ENCODE measurements around the gene PARM1. TPM values are rescaled to one million over a fixed set of nuclear protein-coding genes. Genes with fewer than 3 reads are reported as not detected.

The PARM1 gene
- total RNA-seq, 1 donor from 2014 or later, result 1.6 TPM

DNA sequence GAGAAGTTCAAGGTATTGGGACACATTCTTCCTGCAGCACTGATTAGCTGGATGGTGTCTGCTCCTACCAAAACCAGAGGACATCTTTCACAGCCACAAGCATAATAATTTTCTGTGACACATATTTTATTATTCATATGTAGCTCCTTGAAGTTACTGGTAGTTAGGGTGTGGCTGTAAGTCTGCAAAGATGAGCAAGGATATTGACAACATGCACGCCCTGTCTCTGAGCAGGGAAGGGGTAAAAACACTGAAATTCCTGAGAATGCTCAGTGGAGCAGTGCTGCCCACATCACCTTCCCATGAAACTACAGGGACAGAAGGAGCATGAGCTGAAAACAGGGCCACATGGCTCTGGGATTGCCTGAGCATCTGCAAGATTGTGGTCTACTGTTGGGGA is 38.9 kb downstream of the PARM1 start:
- no peaks in the 10 kb centered on the region for H3K9me3 ChIP-seq (ENCODE audit: low read depth)

DNA sequence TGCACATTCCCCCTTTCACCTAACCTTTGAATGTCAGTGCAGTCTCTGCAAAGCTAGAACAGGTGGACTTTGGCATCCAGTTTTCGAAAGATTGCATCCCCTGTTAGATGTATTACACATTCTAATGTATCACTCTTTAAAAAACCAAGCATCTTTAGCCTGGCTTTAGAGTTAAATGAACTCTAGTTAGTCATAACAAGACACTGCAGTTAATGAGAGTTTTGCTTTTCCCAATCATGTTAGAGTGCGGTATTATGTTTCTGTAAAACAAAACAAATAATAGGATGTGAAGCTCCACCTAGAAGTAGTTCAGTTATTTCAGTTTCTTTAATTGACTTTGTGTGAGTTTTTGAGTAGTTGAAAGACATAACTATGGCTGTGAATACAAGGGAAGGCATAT is 42.2 kb downstream of the PARM1 start:
- Histone ChIP-seq H3K4me3 (no peak overlapping the region), H3F3A (ENCODE audit: low read depth) (no peaks in the 10 kb centered on the region), H3K27ac (no peak overlapping the region), H3K9ac (no peak overlapping the region), H3K4me1 (no peaks in the 10 kb centered on the region), H4K20me1 (ENCODE audit: low read depth) (no peaks in the 10 kb centered on the region), H3K79me2 (ENCODE audit: low read depth) (no peaks in the 10 kb centered on the region), H3K36me3 (no peaks in the 10 kb centered on the region), H3K4me2 (no peak overlapping the region), H2AFZ (replicated peaks) (no peak overlapping the region), H3K27me3 (no peaks in the 10 kb centered on the region), H3K9me3 (ENCODE audit: low read depth) (peaks cover 4% of the 10 kb centered on the region)
- no peak for DNase-seq (ENCODE audit: low spot score)
- Mint-ChIP-seq H3K4me3 (no peak overlapping the region), H3K27me3 (ENCODE audit: insufficient read depth, low read depth) (peaks cover 2% of the 10 kb centered on the region), H3K36me3 (peaks cover 34% of the 10 kb centered on the region), H3K9me3 (peaks cover 38% of the 10 kb centered on the region), H3K27ac (no peak overlapping the region), H3K4me1 (no peaks in the 10 kb centered on the region)
- TF ChIP-seq EZH2 (IDR thresholded peaks at IDR 0.05), result no peak
- TF ChIP-seq, protein P1, sequence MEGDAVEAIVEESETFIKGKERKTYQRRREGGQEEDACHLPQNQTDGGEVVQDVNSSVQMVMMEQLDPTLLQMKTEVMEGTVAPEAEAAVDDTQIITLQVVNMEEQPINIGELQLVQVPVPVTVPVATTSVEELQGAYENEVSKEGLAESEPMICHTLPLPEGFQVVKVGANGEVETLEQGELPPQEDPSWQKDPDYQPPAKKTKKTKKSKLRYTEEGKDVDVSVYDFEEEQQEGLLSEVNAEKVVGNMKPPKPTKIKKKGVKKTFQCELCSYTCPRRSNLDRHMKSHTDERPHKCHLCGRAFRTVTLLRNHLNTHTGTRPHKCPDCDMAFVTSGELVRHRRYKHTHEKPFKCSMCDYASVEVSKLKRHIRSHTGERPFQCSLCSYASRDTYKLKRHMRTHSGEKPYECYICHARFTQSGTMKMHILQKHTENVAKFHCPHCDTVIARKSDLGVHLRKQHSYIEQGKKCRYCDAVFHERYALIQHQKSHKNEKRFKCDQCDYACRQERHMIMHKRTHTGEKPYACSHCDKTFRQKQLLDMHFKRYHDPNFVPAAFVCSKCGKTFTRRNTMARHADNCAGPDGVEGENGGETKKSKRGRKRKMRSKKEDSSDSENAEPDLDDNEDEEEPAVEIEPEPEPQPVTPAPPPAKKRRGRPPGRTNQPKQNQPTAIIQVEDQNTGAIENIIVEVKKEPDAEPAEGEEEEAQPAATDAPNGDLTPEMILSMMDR (IDR thresholded peaks at IDR 0.05), result no peak
- TF ChIP-seq EZH2phosphoT487 (IDR thresholded peaks at IDR 0.05), result no peak

More for the DNA sequence above, 38.9 kb downstream of the PARM1 start:
- Histone ChIP-seq H3K4me1 (no peaks in the 10 kb centered on the region), H3K27ac (no peak overlapping the region), H3K4me3 (no peak overlapping the region), H3K36me3 (no peaks in the 10 kb centered on the region), H3K9ac (no peak overlapping the region), H3K27me3 (no peaks in the 10 kb centered on the region), H2AFZ (replicated peaks) (no peak overlapping the region), H3K4me2 (no peak overlapping the region), H4K20me1 (ENCODE audit: low read depth) (no peaks in the 10 kb centered on the region), H3F3A (ENCODE audit: low read depth) (no peaks in the 10 kb centered on the region), H3K79me2 (ENCODE audit: low read depth) (no peaks in the 10 kb centered on the region)
- TF ChIP-seq, protein P1 (IDR thresholded peaks at IDR 0.05), result no peak
- TF ChIP-seq EZH2 (IDR thresholded peaks at IDR 0.05) (no peak), EZH2phosphoT487 (IDR thresholded peaks at IDR 0.05) (no peak)
- Mint-ChIP-seq H3K27ac (no peak overlapping the region), H3K4me3 (no peak overlapping the region), H3K27me3 (ENCODE audit: insufficient read depth, low read depth) (no peaks in the 10 kb centered on the region), H3K9me3 (peaks cover 8% of the 10 kb centered on the region), H3K36me3 (peaks cover 25% of the 10 kb centered on the region), H3K4me1 (no peaks in the 10 kb centered on the region)
- DNase-seq (ENCODE audit: low spot score), result no peak

DNA sequence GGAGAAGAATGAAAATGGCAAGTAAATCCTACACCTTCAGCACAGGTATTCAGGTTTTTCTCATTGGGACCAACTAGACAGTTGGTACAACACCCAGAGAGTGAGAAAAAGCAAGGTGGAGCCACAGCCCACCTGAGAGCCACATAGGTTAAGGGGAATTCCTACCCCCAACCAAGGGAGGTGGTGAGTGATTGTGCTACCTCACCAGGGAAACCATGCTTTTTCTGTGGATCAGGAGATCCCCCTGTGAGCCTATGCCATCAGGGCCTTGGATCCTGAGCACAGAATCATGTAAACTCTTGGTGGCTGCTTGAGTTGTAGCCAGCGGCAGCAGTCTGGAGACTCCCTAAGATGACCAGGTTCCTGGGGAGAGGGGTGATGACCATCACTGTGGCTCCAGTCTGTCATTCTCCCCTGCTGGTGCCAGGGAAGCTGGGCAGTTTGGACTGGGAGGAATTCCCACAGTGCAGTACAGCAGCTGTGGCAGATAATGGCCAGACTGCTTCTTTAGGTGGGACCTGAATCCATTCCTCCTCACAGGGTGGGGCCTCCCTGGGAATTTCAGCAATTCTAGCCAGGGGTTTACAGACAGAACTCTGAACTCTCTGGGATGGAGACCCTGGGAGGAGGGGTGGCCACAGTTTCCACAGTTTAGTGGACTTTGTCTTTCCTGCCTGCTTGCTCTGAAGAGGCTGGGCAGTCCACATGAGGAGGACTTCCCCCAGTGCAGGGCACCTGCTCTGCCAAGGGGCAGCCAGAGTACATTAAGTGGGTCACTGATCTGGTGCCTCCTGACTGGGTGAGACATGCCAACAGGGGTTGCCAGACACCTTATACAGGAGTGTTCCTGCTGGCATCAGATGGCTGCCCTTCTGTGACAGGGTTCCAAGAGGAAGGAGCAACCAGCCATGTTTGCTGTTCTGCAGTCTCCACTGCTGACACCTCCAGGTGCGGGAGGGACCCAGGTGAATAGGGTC is 43.2 kb downstream of the PARM1 start:
- Mint-ChIP-seq H3K27ac (no peak overlapping the region), H3K27me3 (ENCODE audit: insufficient read depth, low read depth) (peaks cover 2% of the 10 kb centered on the region)

More for the DNA sequence above, 43.2 kb downstream of the PARM1 start:
- no peaks in the 10 kb centered on the region for H3F3A ChIP-seq (ENCODE audit: low read depth)
- Mint-ChIP-seq H3K9me3 (peaks cover 43% of the 10 kb centered on the region), H3K36me3 (peaks cover 33% of the 10 kb centered on the region), H3K4me3 (no peak overlapping the region), H3K4me1 (no peaks in the 10 kb centered on the region)
- H3K36me3 ChIP-seq, result no peaks in the 10 kb centered on the region
- H3K27me3 ChIP-seq, result no peaks in the 10 kb centered on the region
- no peak for DNase-seq (ENCODE audit: low spot score)
- TF ChIP-seq EZH2phosphoT487 (IDR thresholded peaks at IDR 0.05), result no peak
- TF ChIP-seq, protein P1 (IDR thresholded peaks at IDR 0.05), result no peak
- TF ChIP-seq EZH2 (IDR thresholded peaks at IDR 0.05), result no peak
- H3K9me3 ChIP-seq (ENCODE audit: low read depth), result peaks cover 4% of the 10 kb centered on the region
- no peak overlapping the region for H3K4me2 ChIP-seq
- H3K79me2 ChIP-seq (ENCODE audit: low read depth), result no peaks in the 10 kb centered on the region
- no peaks in the 10 kb centered on the region for H4K20me1 ChIP-seq (ENCODE audit: low read depth)
- no peak overlapping the region for H3K4me3 ChIP-seq
- H3K27ac ChIP-seq, result no peak overlapping the region
- no peak overlapping the region for H2AFZ ChIP-seq (replicated peaks)
- no peak overlapping the region for H3K9ac ChIP-seq
- no peaks in the 10 kb centered on the region for H3K4me1 ChIP-seq
